PC-3 (cell line): ENCODE results near the gene ECD. TPM values are rescaled to one million over a fixed set of nuclear protein-coding genes. Genes with fewer than 3 reads are reported as not detected.
A peak's percentile ranks its signal among the peaks of the same experiment; 100 is the strongest.
"Not testable (repeated sequence)": the region's sequence is repeated elsewhere in the genome, so short reads cannot be mapped to it uniquely, and the experiment has no call there.

Experiments used
- ATAC-seq: fragments of 200-7000 bp; cut with Tn5 transposase; 2 replicates; pipeline ENCODE4 v1.9.1; 2020; ENCODE audit warnings: mild to moderate bottlenecking, moderate library complexity
- BruUV-seq: library from RNA; stranded (reverse); fragments of 400-500 nt; replicated peaks from 2 replicates; lab custom pipeline; 2021; lab: Mats Ljungman, UMichigan
- CTCF ChIA-PET: fragments of 300-600 bp; sonication (Branson Sonifier 250); formaldehyde crosslinking; loops from one replicate; lab custom pipeline; 2022; ENCODE audit warnings: antibody characterized with exemption; lab: Charles Lee
- POLR2A ChIA-PET: fragments of 300-600 bp; sonication (Branson Sonifier 250); formaldehyde crosslinking; loops from one replicate; lab custom pipeline; 2022; ENCODE audit warnings: antibody characterized with exemption; ENCODE audit not compliant: unreplicated experiment; lab: Charles Lee
- DNase-seq: peaks from one replicate; pipeline ENCODE4 v3.0.0-alpha.2; 2015
- H2AFZ ChIP-seq: fragments of 300-600 bp; sonication (generic); 2 replicates; pipeline ENCODE4 v1.6.0; 2016; ENCODE audit warnings: antibody characterized with exemption, low read length
- H3F3A ChIP-seq: fragments of 300-600 bp; sonication (generic); one replicate; pipeline ENCODE4 v1.6.0; 2017; ENCODE audit warnings: antibody characterized with exemption, low read length, control low read depth, mild to moderate bottlenecking; ENCODE audit not compliant: unreplicated experiment
- H3K27ac ChIP-seq: fragments of 300-600 bp; sonication (generic); 2 replicates; pipeline ENCODE4 v1.5.1; 2016; ENCODE audit warnings: mild to moderate bottlenecking, low read length
- H3K27me3 ChIP-seq: fragments of 300-600 bp; sonication (generic); 2 replicates; pipeline ENCODE4 v1.6.1; 2016; ENCODE audit warnings: low read length, mixed read lengths
- H3K36me3 ChIP-seq: fragments of 300-600 bp; sonication (generic); 2 replicates; pipeline ENCODE4 v1.6.1; 2016; ENCODE audit warnings: low read depth, mixed run types, low read length, mixed read lengths
- H3K4me1 ChIP-seq: fragments of 300-600 bp; sonication (generic); 2 replicates; pipeline ENCODE4 v1.5.1; 2016; ENCODE audit warnings: low read length; ENCODE audit not compliant: insufficient read depth
- H3K4me2 ChIP-seq: fragments of 300-600 bp; sonication (generic); 2 replicates; pipeline ENCODE4 v1.6.0; 2016; ENCODE audit warnings: low read length
- H3K4me3 ChIP-seq: fragments of 300-600 bp; sonication (generic); 2 replicates; pipeline ENCODE4 v1.5.1; 2016; ENCODE audit warnings: mild to moderate bottlenecking, low read length, mixed read lengths
- H3K79me2 ChIP-seq: fragments of 300-600 bp; sonication (generic); 2 replicates; pipeline ENCODE4 v1.6.1; 2017; ENCODE audit warnings: low read length, mixed read lengths
- H3K9ac ChIP-seq: fragments of 300-600 bp; sonication (generic); 2 replicates; pipeline ENCODE4 v1.6.0; 2016; ENCODE audit warnings: mild to moderate bottlenecking, low read length
- H3K9me2 ChIP-seq: fragments of 300-600 bp; sonication (generic); replicated peaks from 2 replicates; pipeline ENCODE4 v1.6.1; 2016; ENCODE audit warnings: mixed run types, low read length, mixed read lengths
- H3K9me3 ChIP-seq: fragments of 300-600 bp; sonication (generic); 2 replicates; pipeline ENCODE4 v1.6.1; 2016; ENCODE audit warnings: low read length, mixed read lengths
- H4K20me1 ChIP-seq: fragments of 300-600 bp; sonication (generic); 2 replicates; pipeline ENCODE4 v1.6.1; 2016; ENCODE audit warnings: low read length, mixed read lengths
- CTCF ChIP-seq: fragments of 300-600 bp; sonication (generic); conservative IDR thresholded peaks from 2 replicates; pipeline ENCODE4 v1.5.1; 2017; ENCODE audit warnings: antibody characterized with exemption, low read depth, mild to moderate bottlenecking, low read length
- EZH2 ChIP-seq: fragments of 300-600 bp; sonication (generic); IDR thresholded peaks from one replicate; pipeline ENCODE4 v1.6.1; 2017; ENCODE audit warnings: antibody characterized with exemption, mild to moderate bottlenecking, low read length; ENCODE audit not compliant: unreplicated experiment
- EZH2phosphoT487 ChIP-seq: fragments of 300-600 bp; sonication (generic); IDR thresholded peaks from 2 replicates; pipeline ENCODE4 v1.6.1; 2018; ENCODE audit warnings: mild to moderate bottlenecking, antibody characterized with exemption, low read length, borderline replicate concordance
- intact Hi-C: fragments of 100-400 bp; cut with micrococcal nuclease; formaldehyde crosslinking; loops from 2 replicates; pipeline ENCODE4 v1.9.0; 2023
- total RNA-seq: library from RNA; depleted of rRNA; stranded (reverse); fragments of >200 nt; gene quantifications from 2 replicates; pipeline ENCODE4 v1.2.3, GENCODE V29; 2014

ECD gene
- total RNA-seq, 1 experiment from 2014 or later, result 108 TPM

- Histone ChIP-seq H3K27ac (peak overlapping the region; percentile 2), H4K20me1 (no peaks in the 10 kb centered on the region), H3K4me3 (no peak overlapping the region), H3K9me3 (no peaks in the 10 kb centered on the region), H3K9ac (no peak overlapping the region), H3K27me3 (no peaks in the 10 kb centered on the region), H3K9me2 (no peaks in the 10 kb centered on the region), H2AFZ (no peak overlapping the region), H3F3A (peaks cover 13% of the 10 kb centered on the region), H3K4me1 (peaks cover 42% of the 10 kb centered on the region), H3K36me3 (peaks cover 17% of the 10 kb centered on the region), H3K4me2 (peak overlapping the region; percentile 3), H3K79me2 (no peaks in the 10 kb centered on the region)
- POLR2A ChIA-PET, result interaction anchor here (0.6 to 0.8 kb wide), 3 partner anchors 18 to 55 kb away, joined by 3 to 6 read pairs (median 3); no protein-coding TSS in a partner anchor
- ATAC-seq (peak; percentile 4; the same call in 1 of the 2 replicates), DNase-seq (peak; percentile 83)
- CTCF ChIA-PET, result interaction anchor here (0.7 kb wide), 1 partner anchor 279 kb away, joined by 6 read pairs; no protein-coding TSS in a partner anchor
- TSS peak; percentile 2 for BruUV-seq
- intact Hi-C loops, result loop anchor here (5.0 kb wide), 1 partner anchor 44 kb away; no protein-coding TSS in a partner anchor
- no peak for TF ChIP-seq EZH2phosphoT487
- TF ChIP-seq CTCF, result no peak
- TF ChIP-seq EZH2, result no peak
Observed at GRCh38 chr10:73113551-73113950, 54.3 kb downstream of the ECD start.

GRCh38 chr10:73112032-73112431 is 55.8 kb downstream of the ECD start:
- H3K9me2 ChIP-seq, H3K27me3 ChIP-seq, H3K9me3 ChIP-seq, H3F3A ChIP-seq, H2AFZ ChIP-seq, H4K20me1 ChIP-seq, H3K4me3 ChIP-seq, H3K79me2 ChIP-seq, BruUV-seq, ATAC-seq, DNase-seq: not testable (repeated sequence)
- Histone ChIP-seq H3K4me1 (peaks cover 30% of the 10 kb centered on the region), H3K27ac (peak overlapping the region; percentile 68), H3K36me3 (peaks cover 18% of the 10 kb centered on the region), H3K4me2 (peak overlapping the region; percentile 66), H3K9ac (peak overlapping the region; percentile 46)
- POLR2A ChIA-PET, result interaction anchor here (0.6 to 1.5 kb wide), 2 partner anchors 16 to 134 kb away, joined by 3 to 21 read pairs; partner anchors contain the start of gene P4HA1
- CTCF ChIA-PET, result interaction anchor here (1.0 to 2.1 kb wide), 2 partner anchors 15 to 19 kb away, joined by 3 to 17 read pairs; partner anchors contain the start of gene P4HA1
- intact Hi-C loops, result loop anchor here (5.0 kb wide), 1 partner anchor 45 kb away; no protein-coding TSS in a partner anchor

GRCh38 chr10:73110345-73110849 is 57.4 kb downstream of the ECD start, which contains the start of gene NUDT13:
Gene NUDT13, plus strand, starts transcription at chr10:73110455. Its CDS starts 3,911 bp downstream, at chr10:73114366.
- CTCF ChIA-PET, result interaction anchor here (2.1 kb wide), 1 partner anchor 13 kb away, joined by 17 read pairs; the partner anchor contains the start of gene P4HA1
- no peaks in the 10 kb centered on the region for H3K79me2 ChIP-seq
- H3K4me2 ChIP-seq, result peak within 1 kb of the TSS; percentile 66
- peak within 1 kb of the TSS; percentile 54 for H2AFZ ChIP-seq
- DNase-seq (peak; percentile 72), ATAC-seq (peak; percentile 63)
- no peaks in the 10 kb centered on the region for H4K20me1 ChIP-seq
- TSS peak; percentile 76 for BruUV-seq
- H3K9me2 ChIP-seq, result no peaks in the 10 kb centered on the region
- peak within 1 kb of the TSS; percentile 68 for H3K27ac ChIP-seq
- H3K9ac ChIP-seq, result peak within 1 kb of the TSS; percentile 46
- peaks cover 8% of the 10 kb centered on the region for H3F3A ChIP-seq
- peaks cover 18% of the 10 kb centered on the region for H3K36me3 ChIP-seq
- H3K27me3 ChIP-seq, result no peaks in the 10 kb centered on the region
- peaks cover 30% of the 10 kb centered on the region for H3K4me1 ChIP-seq
- POLR2A ChIA-PET, result interaction anchor here (0.6 to 1.5 kb wide), 4 partner anchors 14 to 818 kb away, joined by 3 to 21 read pairs (median 7); partner anchors contain the start of genes ECD, FAM149B1 and P4HA1
- TF ChIP-seq EZH2 (no peak), CTCF (no peak), EZH2phosphoT487 (no peak)
- peak within 1 kb of the TSS; percentile 54 for H3K4me3 ChIP-seq
- intact Hi-C loops, result loop anchor here (1.0 to 5.0 kb wide), 2 partner anchors 8 to 47 kb away; no protein-coding TSS in a partner anchor
- no peaks in the 10 kb centered on the region for H3K9me3 ChIP-seq

- H2AFZ ChIP-seq, CTCF ChIA-PET, H3K9me2 ChIP-seq, BruUV-seq, ATAC-seq, H3K79me2 ChIP-seq, H3K27me3 ChIP-seq, H3K27ac ChIP-seq, H3K4me2 ChIP-seq, H3K4me3 ChIP-seq, H4K20me1 ChIP-seq, H3K9ac ChIP-seq, intact Hi-C loops, H3F3A ChIP-seq, H3K9me3 ChIP-seq, POLR2A ChIA-PET: not testable (repeated sequence)
- peaks cover 30% of the 10 kb centered on the region for H3K4me1 ChIP-seq
- DNase-seq, result peak; percentile 24
- H3K36me3 ChIP-seq, result peaks cover 18% of the 10 kb centered on the region
Observed at GRCh38 chr10:73109248-73109652, 58.6 kb downstream of the ECD start.
